Transverse colon (tissue), 4 donors: ENCODE data around the gene TOR1AIP2. TPM values are rescaled to one million over a fixed set of nuclear protein-coding genes. Genes with fewer than 3 reads are reported as not detected.

Experiments used
- DNase-seq: peaks from one replicate; pipeline ENCODE4 v3.0.0-alpha.2; 2019
- H3K27ac ChIP-seq, 4 donors: fragments of 200-600 bp; sonication (generic); 2 replicates each; pipeline ENCODE4 v1.5.1; 2016 to 2018; ENCODE audit warnings: inconsistent platforms in 4 of 4
- H3K27me3 ChIP-seq: fragments of 200-600 bp; sonication (generic); 2 replicates; pipeline ENCODE4 v1.5.1; 2017; ENCODE audit warnings: inconsistent platforms
- H3K36me3 ChIP-seq, 4 donors: fragments of 200-600 bp; sonication (generic); 2 replicates each; pipeline ENCODE4 v1.5.1; 2017 to 2019; ENCODE audit warnings: inconsistent platforms in 4 of 4
- H3K4me1 ChIP-seq, 4 donors: fragments of 200-600 bp; sonication (generic); 2 replicates each; pipeline ENCODE4 v1.5.1; 2017 to 2020; ENCODE audit warnings: inconsistent platforms in 4 of 4
- H3K4me3 ChIP-seq, 4 donors: fragments of 200-600 bp; sonication (generic); 1 replicate in 1 of 4; 2 replicates in 3 of 4; pipeline versions ENCODE4 v1.5.1 to v1.6.1; 2017 to 2019; ENCODE audit warnings: inconsistent platforms in 4 of 4
- H3K9me3 ChIP-seq, 2 donors: fragments of 200-600 bp; sonication (generic); 2 replicates each; pipeline ENCODE4 v1.5.1; 2017 to 2019; ENCODE audit warnings: inconsistent platforms in 2 of 2
- EP300 ChIP-seq: sonication (generic); formaldehyde crosslinking; IDR thresholded peaks from one replicate; pipeline ENCODE4 v1.6.1; 2017; ENCODE audit warnings: antibody characterized with exemption, low read depth
- POLR2A ChIP-seq: fragments of 450-650 bp; IDR thresholded peaks from one replicate; pipeline ENCODE4 v1.6.1; 2016; ENCODE audit warnings: antibody characterized with exemption, mild to moderate bottlenecking, moderate library complexity
- POLR2AphosphoS5 ChIP-seq, 3 donors: sonication (generic); formaldehyde crosslinking; IDR thresholded peaks; one replicate each; pipeline ENCODE4 v1.6.1; 2016; ENCODE audit warnings: antibody characterized with exemption in 3 of 3
- WGBS, 2 donors: methylation state at CpG; one replicate each; pipeline ENCODE4 v1.1.5; 2018; ENCODE audit warnings: low coverage in 1 of 2; 5-methylcytosine and 5-hydroxymethylcytosine counted together
- in situ Hi-C, 4 donors: fragments of 200-750 bp; cut with MboI; loops; one replicate each; pipeline versions ENCODE4 v1.15.0 to v1.15.1; 2017; ENCODE audit warnings: low sequenced_read_pairs in 3 of 4, low pct_ligation_motif_present in 1 of 4, low pct_unique_long_range_greater_than_20kb in 1 of 4
- intact Hi-C: fragments of 100-400 bp; cut with DNase I; formaldehyde crosslinking; loops from one replicate; pipeline ENCODE4 v1.15.1; 2023; ENCODE audit warnings: low total_unique reads
- total RNA-seq, 4 donors: library from RNA; depleted of rRNA; stranded (reverse); fragments of >200 nt; gene quantifications; one replicate each; pipeline ENCODE4 v1.1.0, GENCODE V29; 2016
- TF ChIP-seq, protein P1 (sequence below), 5 experiments: fragments of 200-600 bp in 3 of 5; fragments of 450-650 bp in 2 of 5; sonication (generic) in 3 of 5; IDR thresholded peaks; 1 replicate in 2 of 5; 2 replicates in 3 of 5; pipeline ENCODE4 v1.5.1; 2016 to 2017; ENCODE audit warnings: antibody characterized with exemption in 5 of 5, inconsistent platforms in 3 of 5, mild to moderate bottlenecking in 2 of 5, moderate library complexity in 1 of 5

The TOR1AIP2 gene
- 100 to 1,000 TPM in 1 of 4 donors, 10 to 100 TPM in 3; 46.0 to 107 (median 75.5) TPM for total RNA-seq

DNA sequence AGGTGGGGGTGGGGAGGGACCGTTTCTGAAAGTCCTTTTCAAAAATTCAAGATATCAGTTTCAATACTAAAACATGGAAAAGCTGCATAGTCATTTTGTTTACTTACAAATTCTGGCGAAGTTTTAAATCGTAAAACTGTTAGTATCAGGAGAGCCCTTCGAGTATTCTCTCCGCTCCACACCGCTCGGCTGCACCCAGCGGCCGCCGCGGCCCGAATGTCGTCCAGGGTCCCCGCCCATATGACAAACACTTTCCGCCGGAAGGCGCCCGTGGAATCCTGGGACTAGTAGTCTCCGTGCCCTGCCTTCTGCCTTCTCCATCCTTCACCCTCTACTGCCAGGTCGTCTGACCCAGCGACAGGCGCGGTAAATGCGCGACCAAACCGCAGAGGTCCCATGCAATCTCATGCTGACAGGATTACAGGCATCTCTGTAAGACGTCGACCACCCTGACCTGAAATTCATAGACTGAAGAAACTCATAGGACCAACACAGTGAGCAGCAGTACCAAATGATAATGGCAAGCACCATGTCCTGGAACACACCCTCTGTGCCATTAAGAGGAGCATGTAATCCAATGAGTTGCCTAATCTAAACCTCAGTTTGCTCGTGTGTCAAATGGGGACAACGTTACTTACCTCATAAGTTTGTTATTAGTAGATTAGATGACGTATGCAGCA, at the start of gene TOR1AIP2:
Gene TOR1AIP2, minus strand, starts transcription at position 218 of the 680 bp plus-strand sequence. CDS start 25,138 bp downstream, outside the sequence.
- TF ChIP-seq POLR2A (peak; percentile 98), POLR2AphosphoS5 (IDR thresholded peaks at IDR 0.05) (peak; percentile 99), EP300 (no peak)
- TF ChIP-seq, protein P1, sequence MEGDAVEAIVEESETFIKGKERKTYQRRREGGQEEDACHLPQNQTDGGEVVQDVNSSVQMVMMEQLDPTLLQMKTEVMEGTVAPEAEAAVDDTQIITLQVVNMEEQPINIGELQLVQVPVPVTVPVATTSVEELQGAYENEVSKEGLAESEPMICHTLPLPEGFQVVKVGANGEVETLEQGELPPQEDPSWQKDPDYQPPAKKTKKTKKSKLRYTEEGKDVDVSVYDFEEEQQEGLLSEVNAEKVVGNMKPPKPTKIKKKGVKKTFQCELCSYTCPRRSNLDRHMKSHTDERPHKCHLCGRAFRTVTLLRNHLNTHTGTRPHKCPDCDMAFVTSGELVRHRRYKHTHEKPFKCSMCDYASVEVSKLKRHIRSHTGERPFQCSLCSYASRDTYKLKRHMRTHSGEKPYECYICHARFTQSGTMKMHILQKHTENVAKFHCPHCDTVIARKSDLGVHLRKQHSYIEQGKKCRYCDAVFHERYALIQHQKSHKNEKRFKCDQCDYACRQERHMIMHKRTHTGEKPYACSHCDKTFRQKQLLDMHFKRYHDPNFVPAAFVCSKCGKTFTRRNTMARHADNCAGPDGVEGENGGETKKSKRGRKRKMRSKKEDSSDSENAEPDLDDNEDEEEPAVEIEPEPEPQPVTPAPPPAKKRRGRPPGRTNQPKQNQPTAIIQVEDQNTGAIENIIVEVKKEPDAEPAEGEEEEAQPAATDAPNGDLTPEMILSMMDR (IDR thresholded peaks at IDR 0.05): peak in 1 of 5 experiments; percentile 11
- peak; percentile 93 for DNase-seq
- Histone ChIP-seq H3K4me3 (peak within 1 kb of the TSS; percentile 66 to 84 (median 70)), H3K4me1 (peaks cover 31 to 59% (median 50%) of the 10 kb centered on the region in 4 donors), H3K27ac (peak within 1 kb of the TSS; percentile 72 to 88 (median 81)), H3K36me3 (peaks cover 0 to 8% (median 0%) of the 10 kb centered on the region in 4 donors), H3K27me3 (no peaks in the 10 kb centered on the region), H3K9me3 (no peaks in the 10 kb centered on the region)
- intact Hi-C loops: no loop called here
- in situ Hi-C loops: loop anchor here in 2 of 4 donors (10.0 kb wide), 3 partner anchors 77 to 297 kb away; partner anchors contain the start of genes CEP350 (in 1 of the 2) and QSOX1 (in 1 of the 2)
- WGBS, 2 donors: 5 to 18% methylated on average over 9 to 31 of the region's 31 CpGs

DNA sequence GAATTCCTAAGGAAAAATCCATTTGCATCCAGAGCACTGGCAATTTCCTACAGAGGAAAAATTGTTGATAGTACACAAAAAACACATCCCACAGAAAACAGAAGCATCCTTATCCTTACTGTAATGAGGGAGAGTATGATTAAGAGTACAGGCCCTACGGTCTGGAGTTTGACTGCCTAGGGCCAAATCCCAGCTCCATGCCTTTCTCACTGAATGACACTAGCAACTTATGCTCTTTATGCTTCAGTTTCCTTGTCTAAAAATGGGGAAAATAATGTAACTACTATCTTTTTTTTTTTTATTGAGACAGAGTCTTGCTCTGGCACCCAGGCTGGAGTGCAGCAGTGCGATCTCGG, 49.2 kb upstream of the TOR1AIP2 start:
- in situ Hi-C loops: no loop called here
- WGBS, 2 donors: 93 to 100% methylated on average over 3 of the region's 3 CpGs
- intact Hi-C loops: no loop called here

DNA sequence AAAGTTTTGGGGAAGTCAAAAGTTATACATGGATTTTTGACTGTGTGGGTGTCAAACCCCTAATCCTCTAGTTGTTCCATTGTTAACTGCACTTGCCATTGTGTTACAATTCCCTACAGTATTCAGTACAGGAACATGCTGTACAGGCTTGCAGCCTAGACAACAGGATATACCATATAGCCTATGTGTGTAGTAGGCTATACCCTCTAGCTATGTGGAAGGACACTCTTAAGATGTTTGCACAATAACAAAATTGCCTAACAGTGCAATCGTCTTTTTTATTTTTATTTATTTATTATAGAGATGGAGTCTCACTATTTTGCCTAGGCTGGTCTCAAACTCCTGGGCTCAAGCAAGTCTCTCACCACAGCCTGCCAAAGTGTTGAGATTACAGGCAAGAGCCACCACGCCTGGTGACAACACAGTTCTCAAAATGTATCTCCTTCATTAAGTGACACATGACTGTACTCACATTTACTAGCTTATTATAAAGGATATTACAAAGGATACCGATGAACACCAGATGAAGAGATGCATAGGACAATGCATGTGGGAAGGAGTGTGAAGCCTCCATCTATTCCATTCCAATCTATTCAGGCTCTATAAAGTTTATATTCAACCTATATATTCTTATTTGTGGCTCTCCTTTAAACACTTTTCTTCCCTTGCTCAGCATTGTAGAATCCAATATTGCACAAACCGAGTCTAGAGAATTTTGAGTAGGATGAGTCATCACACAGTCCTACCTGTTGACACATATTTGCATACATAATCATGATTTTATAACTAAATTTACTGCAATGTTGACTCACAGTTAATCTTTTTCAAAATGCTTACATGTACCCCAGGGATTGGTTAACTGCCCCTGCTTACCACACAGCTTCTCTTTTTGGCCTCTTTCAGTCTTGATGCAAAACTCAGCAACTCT, 48.6 kb upstream of the TOR1AIP2 start:
- in situ Hi-C loops (no loop called here), intact Hi-C loops (no loop called here)
- no peaks in the 10 kb centered on the region for H3K9me3 ChIP-seq
- H3K4me3 ChIP-seq: no peak overlapping the region
- no peak overlapping the region for H3K27ac ChIP-seq
- H3K27me3 ChIP-seq: no peaks in the 10 kb centered on the region
- DNase-seq: no peak
- H3K36me3 ChIP-seq: no peaks in the 10 kb centered on the region
- peaks cover 0 to 6% (median 0%) of the 10 kb centered on the region in 4 donors for H3K4me1 ChIP-seq
- WGBS, 2 donors: 75 to 79% methylated on average over 4 of the region's 4 CpGs
- TF ChIP-seq POLR2AphosphoS5 (IDR thresholded peaks at IDR 0.05) (no peak), EP300 (no peak), POLR2A (no peak)
- TF ChIP-seq, protein P1 (IDR thresholded peaks at IDR 0.05): no peak

More for the DNA sequence above, 49.2 kb upstream of the TOR1AIP2 start:
- H3K36me3 ChIP-seq: no peaks in the 10 kb centered on the region
- DNase-seq: no peak
- peaks cover 0 to 6% (median 0%) of the 10 kb centered on the region in 4 donors for H3K4me1 ChIP-seq
- TF ChIP-seq EP300: no peak
- TF ChIP-seq, protein P1 (IDR thresholded peaks at IDR 0.05): no peak
- no peak for TF ChIP-seq POLR2AphosphoS5 (IDR thresholded peaks at IDR 0.05)
- TF ChIP-seq POLR2A: no peak
- no peak overlapping the region for H3K27ac ChIP-seq
- no peak overlapping the region for H3K4me3 ChIP-seq
- no peaks in the 10 kb centered on the region for H3K9me3 ChIP-seq
- H3K27me3 ChIP-seq: no peaks in the 10 kb centered on the region

DNA sequence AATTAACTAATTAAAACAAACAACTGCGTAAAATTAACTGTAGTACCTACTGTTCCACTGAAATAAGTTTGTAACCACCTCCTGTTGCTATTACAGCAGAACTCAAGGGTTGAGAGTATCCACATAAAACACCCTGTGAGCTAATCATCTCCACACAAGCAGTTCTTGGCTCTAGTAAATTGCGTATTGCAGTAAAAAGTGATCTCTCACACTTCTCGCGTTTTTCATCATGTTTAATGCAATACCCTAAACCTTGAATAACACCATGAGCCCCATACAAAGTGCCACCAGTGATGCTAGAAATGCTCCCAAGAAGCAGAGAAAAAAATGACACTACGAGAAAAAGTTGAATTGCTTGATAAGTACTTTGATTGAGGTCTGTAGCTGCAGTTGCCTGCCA, 47.7 kb upstream of the TOR1AIP2 start:
- H3K27ac ChIP-seq: no peak overlapping the region
- H3K4me3 ChIP-seq: no peak overlapping the region
- no peak for DNase-seq
- no peaks in the 10 kb centered on the region for H3K27me3 ChIP-seq
- H3K36me3 ChIP-seq: peaks cover 0 to 3% (median 0%) of the 10 kb centered on the region in 4 donors
- intact Hi-C loops (no loop called here), in situ Hi-C loops (no loop called here)
- no peaks in the 10 kb centered on the region for H3K9me3 ChIP-seq
- H3K4me1 ChIP-seq: peaks cover 0 to 5% (median 0%) of the 10 kb centered on the region in 4 donors
- 92% methylated on average over 5 of the region's 5 CpGs for WGBS, 2 donors
- TF ChIP-seq, protein P1 (IDR thresholded peaks at IDR 0.05): no peak
- TF ChIP-seq EP300: no peak
- TF ChIP-seq POLR2A: no peak
